Fibroblast of skin of back (primary cell): ENCODE results near the gene MAN2A2.

Experiments
- DNase-seq: peaks from one replicate; pipeline ENCODE4 v3.0.0-alpha.2; 2013

Gene MAN2A2

DNA sequence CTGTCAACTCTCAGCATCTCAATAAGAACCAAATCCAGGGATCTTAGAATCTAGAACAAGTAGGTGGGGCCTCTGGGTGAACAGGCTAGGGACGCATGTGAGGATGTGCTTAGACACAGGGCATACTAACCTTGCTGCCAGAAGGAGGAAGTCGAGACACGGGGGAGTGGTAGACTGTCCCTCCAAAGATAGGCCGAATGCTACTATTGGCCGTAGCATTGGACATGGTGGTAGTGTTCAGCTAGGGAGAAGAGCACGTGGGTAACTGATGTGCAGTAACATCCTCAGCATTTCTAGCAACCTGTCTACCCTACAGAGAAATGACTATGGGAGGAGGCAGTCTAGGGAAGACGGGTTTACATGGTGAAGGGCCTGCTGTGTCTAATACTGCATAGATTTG, 67.2 kb downstream of the MAN2A2 start:
- DNase-seq, result no peak

DNA sequence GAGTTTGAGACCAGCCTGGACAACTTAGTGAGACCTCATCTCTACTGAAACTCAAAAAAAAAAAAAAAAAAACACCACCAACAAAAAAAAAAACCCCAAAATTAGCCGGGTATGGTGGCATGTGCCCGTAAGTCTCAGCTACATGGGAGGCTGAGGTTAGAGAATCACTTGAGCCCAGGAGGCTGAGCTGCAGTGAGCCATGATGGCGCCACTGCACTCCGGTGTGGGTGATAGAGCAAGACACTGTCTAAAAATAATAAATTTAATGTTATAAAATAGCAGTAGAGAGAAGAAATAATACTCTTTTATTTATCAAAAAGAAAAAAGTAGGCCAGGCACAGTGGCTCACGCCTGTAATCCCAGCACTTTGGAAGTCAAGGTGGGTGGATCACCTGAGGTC, 69.0 kb downstream of the MAN2A2 start:
- no peak for DNase-seq
